Measurements from ENCODE around the gene TRAIP.
"Not testable (repeated sequence)": the region's sequence is repeated elsewhere in the genome, so short reads cannot be mapped to it uniquely, and the experiment has no call there.

TRAIP gene

GRCh38 chr3:49856181-49857005 lies at the start of gene TRAIP:
TRAIP (minus strand) TSS chr3:49856564; CDS start chr3:49856453, 111 bp downstream.
- peak; percentile 93 for FAIRE-seq

- FAIRE-seq: not testable (repeated sequence)
Measured at GRCh38 chr3:49904448-49904847, 48.1 kb upstream of the TRAIP start.

GRCh38 chr3:49903451-49904424 lies 47.4 kb upstream of the TRAIP start, which contains the start of gene MST1R:
MST1R (minus strand) TSS chr3:49903873; CDS start chr3:49903609, 264 bp downstream.
- no peak for FAIRE-seq

- no peak for FAIRE-seq
Measured at GRCh38 chr3:49902511-49903345, 46.4 kb upstream of the TRAIP start.

GRCh38 chr3:49901366-49902339 lies 45.3 kb upstream of the TRAIP start:
- FAIRE-seq: no peak

GRCh38 chr3:49900491-49901153 lies 44.3 kb upstream of the TRAIP start:
- FAIRE-seq: no peak

GRCh38 chr3:49899815-49900214 lies 43.5 kb upstream of the TRAIP start:
- FAIRE-seq: no peak

- no peak for FAIRE-seq
Measured at GRCh38 chr3:49898991-49899390, 42.6 kb upstream of the TRAIP start.

GRCh38 chr3:49896345-49896744 lies 40.0 kb upstream of the TRAIP start:
- no peak for FAIRE-seq

GRCh38 chr3:49895791-49896190 lies 39.4 kb upstream of the TRAIP start:
- no peak for FAIRE-seq

GRCh38 chr3:49889296-49889695 lies 32.9 kb upstream of the TRAIP start:
- no peak for FAIRE-seq

- FAIRE-seq: no peak
Measured at GRCh38 chr3:49886922-49887265, 30.5 kb upstream of the TRAIP start.

- FAIRE-seq: no peak
Measured at GRCh38 chr3:49883998-49884397, 27.6 kb upstream of the TRAIP start.

- FAIRE-seq: no peak
Measured at GRCh38 chr3:49882166-49882565, 25.8 kb upstream of the TRAIP start.

GRCh38 chr3:49880581-49881315 lies 24.4 kb upstream of the TRAIP start:
- FAIRE-seq: no peak

- no peak for FAIRE-seq
Measured at GRCh38 chr3:49879721-49880120, 23.4 kb upstream of the TRAIP start.

GRCh38 chr3:49878686-49879085 lies 22.3 kb upstream of the TRAIP start:
- FAIRE-seq: no peak

- FAIRE-seq: no peak
Measured at GRCh38 chr3:49877716-49878115, 21.4 kb upstream of the TRAIP start.

- no peak for FAIRE-seq
Measured at GRCh38 chr3:49876567-49876966, 20.2 kb upstream of the TRAIP start.

GRCh38 chr3:49873623-49874022 lies 17.3 kb upstream of the TRAIP start:
- FAIRE-seq: no peak

All from endometrium (tissue), 2 donors.